SIG-M5 treated with dmso at 0.1 percent for 504 hours (cell line): ENCODE measurements around the gene EPG5.
"Not testable (repeated sequence)": the region's sequence is repeated elsewhere in the genome, so short reads cannot be mapped to it uniquely, and the experiment has no call there.

Experiments used
- DNase-seq: peaks from one replicate; lab custom pipeline; 2025; ENCODE audit not compliant: unreplicated experiment; lab: John Stamatoyannopoulos, UW

Gene EPG5

GRCh38 chr18:45967007-45967706, at the start of gene EPG5:
Gene EPG5 (minus strand): TSS chr18:45967329. CDS start chr18:45967239, 90 bp downstream.
- peak; percentile 93 for DNase-seq

DNA sequence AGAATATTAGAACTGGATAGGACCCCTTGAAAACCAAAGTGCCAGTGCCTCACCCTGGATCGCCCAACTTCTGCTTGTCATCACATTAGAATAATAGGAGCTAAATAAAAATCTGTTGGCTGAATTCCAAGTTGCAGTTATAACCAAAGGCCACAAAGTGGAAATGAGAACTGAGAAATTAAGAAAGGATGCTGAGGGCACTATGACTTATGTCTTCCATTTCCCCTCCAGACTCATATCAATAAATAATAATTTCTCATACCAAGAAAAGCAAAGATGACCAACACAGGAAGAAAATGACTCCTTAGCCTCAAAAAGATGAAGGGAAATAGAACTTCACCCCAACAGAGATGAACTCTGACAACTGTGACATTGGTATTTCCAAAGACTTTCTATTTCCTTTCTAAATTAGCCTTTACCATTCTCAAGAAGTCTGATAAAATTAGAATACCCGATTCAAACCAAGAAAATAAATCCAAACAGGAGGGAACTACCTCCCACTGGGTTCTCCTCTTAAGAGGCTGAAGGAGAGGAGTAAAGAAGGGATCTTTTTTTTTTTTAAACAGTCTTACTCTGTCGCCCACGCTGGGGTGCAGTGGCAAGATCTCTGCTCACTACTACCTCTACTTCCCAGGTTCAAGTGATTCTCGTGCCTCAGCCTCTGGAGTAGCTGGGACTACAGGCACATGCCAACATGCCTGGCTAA, 46.5 kb upstream of the EPG5 start:
- DNase-seq = peak; percentile 41

DNA sequence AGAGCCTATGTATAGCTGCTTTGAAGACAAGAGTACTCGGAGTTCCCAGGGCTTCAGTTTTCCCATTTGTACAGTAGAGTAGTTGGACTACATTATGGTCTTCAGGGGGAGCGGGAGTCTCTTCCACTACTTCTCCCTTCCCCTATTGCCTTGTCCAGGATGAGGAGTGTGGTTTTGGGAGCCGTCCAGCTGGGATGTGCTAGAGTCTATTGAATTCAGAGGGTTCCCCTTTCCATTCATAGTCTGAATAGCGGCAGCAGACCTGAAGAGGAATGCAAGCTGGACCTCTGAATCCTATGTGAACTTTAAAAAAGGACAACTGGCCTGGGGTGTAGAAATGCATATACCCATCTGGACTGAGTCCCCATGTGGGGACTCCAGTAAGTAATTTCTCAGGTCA, 43.5 kb upstream of the EPG5 start:
- DNase-seq = no peak

- no peak for DNase-seq
Observed at GRCh38 chr18:46010050-46010449, 42.9 kb upstream of the EPG5 start.

DNA sequence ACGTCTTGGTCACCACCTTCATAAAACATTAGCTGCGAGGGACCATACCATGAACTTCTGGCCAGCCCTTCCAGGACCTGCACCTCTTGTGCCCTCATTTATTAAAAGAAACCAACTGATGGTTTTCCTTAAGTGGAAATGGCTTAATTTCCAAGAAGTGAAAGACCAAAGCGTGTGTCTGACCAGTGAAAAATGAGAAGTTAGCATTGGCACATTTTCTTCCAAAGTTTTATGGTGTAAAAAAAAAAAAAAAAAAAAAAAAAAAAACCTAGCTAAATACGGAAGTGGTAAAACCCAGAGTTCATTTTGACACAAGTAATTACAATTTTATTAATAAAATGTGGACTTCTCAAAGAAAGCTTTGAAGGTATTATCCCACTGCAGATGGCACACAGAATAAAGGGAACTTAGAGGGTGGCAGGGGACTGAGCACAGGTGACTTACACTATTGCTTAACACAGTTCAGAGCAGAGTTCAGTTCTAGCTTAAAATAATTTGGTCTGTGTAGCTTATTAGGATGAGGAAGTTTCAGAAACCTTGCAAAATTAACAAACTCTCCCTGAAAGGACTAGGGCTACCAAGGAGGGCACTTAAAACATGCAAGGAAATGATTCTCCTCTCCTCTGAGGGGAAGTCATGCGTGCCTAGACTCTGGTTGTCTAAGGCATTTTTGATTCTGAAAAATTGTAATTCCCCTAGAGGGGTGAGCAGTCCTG, 42.2 kb upstream of the EPG5 start:
- DNase-seq = peak; percentile 94

DNA sequence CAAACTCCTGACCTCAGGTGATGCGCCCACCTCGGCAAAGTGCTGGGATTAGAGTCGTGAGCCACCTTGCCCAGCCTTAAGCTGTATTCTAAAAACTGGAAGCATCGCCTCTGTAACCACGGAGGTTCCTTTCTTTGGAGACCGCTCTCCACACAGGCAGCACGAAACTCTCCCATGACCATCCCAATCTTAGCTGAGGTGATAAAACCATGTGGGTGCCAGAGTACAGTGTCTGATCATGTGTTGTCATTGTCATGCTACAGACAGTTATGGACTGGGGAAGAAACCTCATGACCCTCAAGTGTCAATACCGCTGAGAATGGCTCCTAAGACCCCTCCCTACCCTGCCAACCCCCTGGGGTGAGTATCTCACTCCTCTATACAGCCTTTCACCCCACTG, 41.4 kb upstream of the EPG5 start:
- no peak for DNase-seq

GRCh38 chr18:46007165-46007564, 40.0 kb upstream of the EPG5 start:
- DNase-seq = no peak

DNA sequence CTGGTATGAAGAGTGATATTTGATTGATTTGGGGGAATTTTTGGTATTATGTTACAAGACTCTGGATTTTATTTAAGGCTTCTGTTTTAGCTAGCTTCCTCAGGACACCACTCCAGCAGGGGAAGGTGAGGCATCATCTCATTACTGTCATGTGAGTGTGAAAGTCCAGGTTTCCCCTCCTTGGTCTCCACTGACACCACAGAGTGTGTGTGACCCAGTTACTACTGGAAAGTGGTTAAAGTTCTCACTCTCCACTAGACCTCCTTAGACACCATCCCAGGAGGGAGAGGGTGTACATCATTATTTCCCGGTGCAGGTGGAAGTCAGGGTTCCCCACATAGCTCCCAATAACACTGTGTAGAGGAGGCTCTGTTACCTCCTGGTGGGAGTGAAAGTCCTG, 35.8 kb upstream of the EPG5 start:
- no peak for DNase-seq

DNA sequence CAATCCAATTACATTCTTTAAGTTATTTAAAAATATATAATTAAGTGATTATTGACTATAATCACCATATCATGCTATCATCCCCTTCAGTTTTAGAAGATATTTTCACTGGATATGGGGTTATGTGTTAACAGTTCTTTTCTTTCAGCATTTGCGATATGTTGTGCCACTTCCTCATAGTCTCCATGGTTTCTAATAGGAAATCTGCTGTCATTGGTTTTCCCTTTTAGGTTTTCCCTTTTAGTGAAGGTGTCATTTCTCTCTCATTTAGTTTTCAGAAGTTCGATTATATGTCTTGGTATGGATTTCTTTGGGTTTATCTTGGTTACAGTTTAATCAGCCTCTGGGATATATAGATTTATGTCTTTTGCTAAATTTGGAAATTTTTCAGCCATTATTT, 34.8 kb upstream of the EPG5 start:
- DNase-seq = no peak

- DNase-seq = no peak
Observed at GRCh38 chr18:46001074-46001473, 33.9 kb upstream of the EPG5 start.

DNA sequence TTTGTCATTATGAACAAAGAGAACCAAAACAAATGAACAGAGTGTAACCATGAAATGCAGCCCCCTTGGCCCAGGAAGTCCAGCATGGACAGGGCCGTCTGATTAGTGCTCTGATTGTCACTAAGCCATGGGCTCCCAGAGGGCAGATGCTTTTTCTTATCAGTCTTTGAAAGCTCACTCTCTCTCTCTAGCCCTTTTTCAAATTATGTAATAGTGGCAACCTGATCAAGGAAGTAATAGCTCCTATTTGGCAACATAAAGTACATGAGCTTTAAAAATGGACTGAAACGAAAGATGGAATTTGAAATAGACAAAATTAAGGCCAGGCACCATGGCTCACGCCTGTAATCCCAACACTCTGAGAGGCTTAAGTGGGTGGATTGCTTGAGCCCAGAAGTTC, 32.4 kb upstream of the EPG5 start:
- no peak for DNase-seq

DNA sequence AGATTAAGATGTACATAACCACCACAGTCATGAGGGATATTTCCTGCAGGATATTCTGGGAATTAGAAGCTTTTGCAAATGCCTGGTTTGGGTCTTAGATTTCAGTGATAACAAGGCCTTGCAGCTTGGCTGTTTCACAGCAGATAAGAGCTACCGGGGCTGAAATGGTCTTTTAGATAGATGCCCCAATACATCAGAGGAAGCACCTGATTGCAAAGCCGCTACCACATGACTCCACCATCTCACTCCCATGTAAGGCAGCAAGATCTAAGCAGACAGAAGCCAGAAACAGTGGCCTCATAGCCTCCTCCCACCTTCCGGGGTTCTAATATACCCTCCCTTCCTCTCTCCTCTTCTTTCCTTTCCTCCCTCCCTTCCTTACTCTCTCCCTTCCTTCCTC, 31.1 kb upstream of the EPG5 start:
- DNase-seq = no peak

DNA sequence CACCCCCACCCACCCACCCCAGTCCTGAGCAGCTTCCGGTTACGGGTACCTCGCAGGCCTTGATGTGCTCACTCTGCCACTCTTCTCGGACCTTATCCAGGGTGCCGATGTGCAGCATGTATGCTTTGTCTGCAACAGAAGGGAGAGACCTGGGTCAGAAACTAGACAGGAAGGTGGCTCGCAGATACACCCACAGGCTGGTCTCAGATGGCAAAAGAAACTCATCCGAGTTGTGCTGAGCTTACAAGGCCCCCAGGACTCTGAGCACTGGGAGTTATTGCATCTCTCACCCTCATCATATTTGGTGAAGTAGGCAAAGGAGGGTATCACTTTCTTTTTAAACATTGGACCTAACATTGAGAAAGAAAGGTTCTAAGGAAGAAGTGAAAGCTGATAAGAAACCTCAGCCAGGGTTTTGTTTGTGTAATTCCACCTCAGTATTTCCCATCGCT, 30.6 kb upstream of the EPG5 start:
- peak; percentile 45 for DNase-seq

DNA sequence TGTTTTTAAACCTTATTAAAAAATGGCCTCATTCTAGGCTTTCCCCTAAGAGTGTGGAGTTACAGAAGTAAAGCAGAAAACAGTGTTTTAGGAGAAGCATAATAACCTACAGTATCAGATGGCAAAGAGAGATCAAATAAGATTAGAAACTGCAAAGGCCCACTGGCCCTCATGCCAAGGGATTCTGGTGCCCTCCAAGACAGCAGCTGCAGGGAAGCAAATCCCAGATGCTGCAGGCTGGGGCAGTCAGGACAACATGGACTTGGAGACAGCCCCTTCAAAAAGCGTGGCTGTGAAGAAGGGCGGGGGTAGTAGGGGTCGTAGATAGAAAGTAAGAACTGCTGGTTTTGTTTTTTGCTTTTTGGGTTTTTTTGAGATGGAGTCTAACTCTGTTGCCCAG, 28.3 kb upstream of the EPG5 start:
- DNase-seq = no peak

DNA sequence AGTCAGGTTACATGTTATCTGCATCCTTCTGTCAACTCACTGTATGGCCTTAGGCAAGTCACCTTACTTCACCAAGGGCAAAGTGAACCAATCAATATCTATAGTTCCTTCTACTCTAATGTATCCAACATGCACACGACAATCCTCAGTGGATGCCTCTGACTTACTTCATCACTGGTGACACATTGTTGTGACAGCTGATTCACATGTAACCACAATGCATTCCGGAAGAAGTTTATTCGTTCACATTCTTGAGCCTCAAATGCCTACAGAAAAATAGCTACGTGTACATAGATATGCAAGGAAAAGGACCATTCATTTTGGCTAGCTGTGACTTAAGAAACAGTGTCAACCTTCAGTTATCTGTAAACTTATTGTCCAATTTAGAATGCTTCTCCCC, 26.3 kb upstream of the EPG5 start:
- peak; percentile 23 for DNase-seq

DNA sequence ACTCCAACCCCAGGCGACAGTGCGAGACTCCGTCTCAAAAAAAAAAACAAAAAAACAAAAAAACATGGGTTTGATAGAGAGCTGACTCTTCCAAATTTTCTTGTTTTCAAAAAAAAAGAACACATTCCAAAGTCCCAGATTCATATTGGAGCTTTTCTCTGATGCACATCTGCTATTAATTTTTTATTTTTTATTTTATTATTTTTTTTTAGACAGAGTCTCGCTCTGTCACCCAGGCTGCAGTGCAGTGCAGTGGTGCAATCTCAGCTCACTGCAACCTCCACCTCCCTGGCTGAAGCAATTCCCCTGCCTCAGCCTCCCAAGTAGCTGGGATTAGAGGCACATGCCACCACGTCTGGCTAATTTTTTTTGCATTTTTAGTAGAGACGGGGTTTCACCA, 25.4 kb upstream of the EPG5 start:
- not testable (repeated sequence) for DNase-seq

- DNase-seq = no peak
Observed at GRCh38 chr18:45991788-45992187, 24.7 kb upstream of the EPG5 start.

DNA sequence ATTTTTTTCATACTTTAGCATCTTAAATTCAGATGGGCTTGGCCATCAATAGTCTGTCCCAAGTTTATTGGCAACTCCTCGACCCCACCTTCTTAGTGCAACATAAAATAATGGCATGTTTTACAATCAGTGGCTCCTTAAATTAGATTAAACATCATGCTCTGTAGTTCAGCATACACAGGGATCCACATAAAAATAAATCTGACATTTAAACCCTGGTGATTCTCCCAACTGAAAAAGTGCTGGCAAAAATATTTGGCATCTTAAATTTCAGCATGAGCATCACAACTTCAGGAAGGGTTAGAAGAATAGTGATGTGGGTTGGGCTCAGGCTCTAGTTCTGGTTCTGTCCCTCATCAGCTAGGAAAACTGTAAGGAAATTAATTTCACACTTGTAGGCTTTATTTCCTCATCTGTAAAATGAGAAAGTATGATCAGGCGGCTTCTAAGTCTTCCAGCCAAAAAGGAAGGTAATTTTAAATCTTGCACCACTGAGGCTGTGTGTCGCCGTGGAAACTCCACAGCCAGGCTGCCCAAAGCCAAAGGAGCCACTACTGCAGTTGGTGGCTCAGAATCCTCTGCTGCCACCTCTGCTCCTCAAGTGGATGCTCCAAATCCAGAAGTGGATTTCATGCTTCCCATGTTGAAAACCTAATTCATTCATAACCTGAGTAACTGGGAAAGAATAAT, 17.6 kb upstream of the EPG5 start:
- no peak for DNase-seq

GRCh38 chr18:45981821-45982220, 14.7 kb upstream of the EPG5 start:
- DNase-seq = no peak

GRCh38 chr18:45980229-45980628, 13.1 kb upstream of the EPG5 start:
- no peak for DNase-seq

DNA sequence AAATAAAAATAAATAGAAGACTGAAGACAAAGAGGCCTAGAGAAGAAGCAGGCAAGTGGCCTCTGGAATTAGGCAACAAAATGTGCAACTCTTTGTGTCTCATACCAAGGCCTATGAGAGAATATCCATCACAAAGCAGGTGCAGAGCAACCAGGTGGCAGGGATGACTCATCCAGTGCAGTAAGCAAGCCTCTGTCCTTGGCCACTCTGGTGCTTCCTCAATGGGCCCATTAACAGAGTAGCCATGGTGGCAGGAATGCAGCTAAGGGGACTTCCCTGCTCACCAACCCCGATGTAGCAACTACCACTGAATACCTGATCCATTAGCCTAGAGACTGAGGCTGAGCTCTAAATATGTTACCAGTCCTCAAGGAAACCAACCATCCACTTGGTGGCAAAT, 11.0 kb upstream of the EPG5 start:
- no peak for DNase-seq
